ENCODE results near the gene ZNF576.
"Not testable (repeated sequence)": the region's sequence is repeated elsewhere in the genome, so short reads cannot be mapped to it uniquely, and the experiment has no call there.

ZNF576 gene

GRCh38 chr19:43595999-43596841 lies at the start of gene ZNF576, which contains the start of gene IRGQ:
TSS of gene ZNF576 (plus strand) at chr19:43596595. CDS start at chr19:43597109, 514 bp downstream.
TSS of gene IRGQ (minus strand) at chr19:43596134. CDS start at chr19:43595338, 796 bp downstream.
- DNase-seq (ENCODE audit: low spot score), result peak; percentile 100

GRCh38 chr19:43547926-43548325 lies 48.5 kb upstream of the ZNF576 start:
- DNase-seq (ENCODE audit: low spot score), result not testable (repeated sequence)

GRCh38 chr19:43548706-43549105 lies 47.7 kb upstream of the ZNF576 start:
- DNase-seq (ENCODE audit: low spot score), result no peak

GRCh38 chr19:43551399-43552197 lies 44.8 kb upstream of the ZNF576 start:
- no peak for DNase-seq (ENCODE audit: low spot score)

- no peak for DNase-seq (ENCODE audit: low spot score)
Measured at GRCh38 chr19:43552198-43552450, 44.3 kb upstream of the ZNF576 start.

- DNase-seq (ENCODE audit: low spot score), result no peak
Measured at GRCh38 chr19:43552616-43553015, 43.8 kb upstream of the ZNF576 start.

- no peak for DNase-seq (ENCODE audit: low spot score)
Measured at GRCh38 chr19:43553656-43554055, 42.7 kb upstream of the ZNF576 start.

- no peak for DNase-seq (ENCODE audit: low spot score)
Measured at GRCh38 chr19:43554317-43554895, 42.0 kb upstream of the ZNF576 start.

GRCh38 chr19:43555185-43555770 lies 41.1 kb upstream of the ZNF576 start:
- no peak for DNase-seq (ENCODE audit: low spot score)

- no peak for DNase-seq (ENCODE audit: low spot score)
Measured at GRCh38 chr19:43560687-43561086, 35.7 kb upstream of the ZNF576 start.

- DNase-seq (ENCODE audit: low spot score), result no peak
Measured at GRCh38 chr19:43561139-43561970, 35.0 kb upstream of the ZNF576 start.

- DNase-seq (ENCODE audit: low spot score), result no peak
Measured at GRCh38 chr19:43562226-43562697, 34.1 kb upstream of the ZNF576 start.

- no peak for DNase-seq (ENCODE audit: low spot score)
Measured at GRCh38 chr19:43562698-43563241, 33.6 kb upstream of the ZNF576 start.

- no peak for DNase-seq (ENCODE audit: low spot score)
Measured at GRCh38 chr19:43563816-43564457, 32.5 kb upstream of the ZNF576 start.

- no peak for DNase-seq (ENCODE audit: low spot score)
Measured at GRCh38 chr19:43564800-43565199, 31.6 kb upstream of the ZNF576 start.

- no peak for DNase-seq (ENCODE audit: low spot score)
Measured at GRCh38 chr19:43569657-43570056, 26.7 kb upstream of the ZNF576 start.

GRCh38 chr19:43570174-43570791 lies 26.1 kb upstream of the ZNF576 start:
- DNase-seq (ENCODE audit: low spot score), result no peak

GRCh38 chr19:43572171-43572588 lies 24.2 kb upstream of the ZNF576 start:
- no peak for DNase-seq (ENCODE audit: low spot score)

GRCh38 chr19:43574424-43575155 lies 21.8 kb upstream of the ZNF576 start:
- no peak for DNase-seq (ENCODE audit: low spot score)
